ENCODE results near the gene PLAC1.

GRCh38 chrX:134588806-134589205 is 69.5 kb downstream of the PLAC1 start:
- TF ChIP-seq CTCF (IDR thresholded peaks at IDR 0.05) = no peak
- no peak for TF ChIP-seq POLR2A (IDR thresholded peaks at IDR 0.05)
